Cardiac muscle cell (in vitro differentiated cells and primary cell): ENCODE results near the gene LCE2B. TPM values are rescaled to one million over a fixed set of nuclear protein-coding genes. Genes with fewer than 3 reads are reported as not detected.

Experiments
- DNase-seq, 2 donors: peaks; one replicate each; pipeline versions ENCODE4 v3.0.0 to v3.0.0-alpha.2; 2010 to 2017; ENCODE audit warnings: low read depth in 1 of 2, low spot score in 1 of 2
- H3K27ac ChIP-seq: fragments of 200-600 bp; sonication (generic); 2 replicates; pipeline ENCODE4 v1.5.1; 2016
- H3K27me3 ChIP-seq: fragments of 200-600 bp; sonication (generic); 2 replicates; pipeline ENCODE4 v1.6.0; 2016; ENCODE audit warnings: control low read depth
- H3K36me3 ChIP-seq: fragments of 200-600 bp; sonication (generic); 2 replicates; pipeline ENCODE4 v1.5.1; 2016; ENCODE audit warnings: control low read depth
- H3K4me1 ChIP-seq: fragments of 200-600 bp; sonication (generic); 2 replicates; pipeline ENCODE4 v1.8.1; 2017; ENCODE audit warnings: low read depth, mild to moderate bottlenecking, mixed run types
- H3K4me3 ChIP-seq: fragments of 200-600 bp; sonication (generic); 2 replicates; pipeline ENCODE4 v1.5.1; 2016; ENCODE audit warnings: mild to moderate bottlenecking
- H3K9me3 ChIP-seq: fragments of 200-600 bp; sonication (generic); 2 replicates; pipeline ENCODE4 v1.5.1; 2017; ENCODE audit warnings: low read depth, mild to moderate bottlenecking, control low read depth
- CTCF ChIP-seq: IDR thresholded peaks from 2 replicates; pipeline ENCODE4 v1.5.1; 2012; ENCODE audit warnings: low read depth, mild to moderate bottlenecking, low read length
- polyA plus RNA-seq: library from polyadenylated mRNA; unstranded; fragments of >200 nt; fragmentation: Nextera tagmentation; extraction: Ambion mirVana; gene quantifications from 2 replicates; pipeline ENCODE4 v1.2.1, GENCODE V29; 2016
- total RNA-seq: library from RNA; depleted of rRNA; stranded (reverse); fragments of >200 nt; gene quantifications from 2 replicates; pipeline ENCODE4 v1.2.3, GENCODE V29; 2016

The LCE2B gene
- total and polyA plus RNA-seq, 2 experiments from 2014 or later = not detected

- DNase-seq = no peak
- H3K9me3 ChIP-seq = no peaks in the 10 kb centered on the region
- H3K4me1 ChIP-seq = no peaks in the 10 kb centered on the region
- H3K27me3 ChIP-seq = no peaks in the 10 kb centered on the region
- H3K36me3 ChIP-seq = no peaks in the 10 kb centered on the region
- no peak overlapping the region for H3K4me3 ChIP-seq
- no peak overlapping the region for H3K27ac ChIP-seq
- no peak for TF ChIP-seq CTCF
Measured at GRCh38 chr1:152699746-152700145, 13.8 kb downstream of the LCE2B start.

GRCh38 chr1:152707860-152708259, 21.9 kb downstream of the LCE2B start, which contains the start of gene LCE4A:
Gene LCE4A (plus strand): TSS chr1:152708160. CDS start chr1:152709076, 916 bp downstream.
- Histone ChIP-seq H3K4me1 (no peaks in the 10 kb centered on the region), H3K27ac (no peak within 1 kb of the TSS), H3K36me3 (no peaks in the 10 kb centered on the region), H3K27me3 (no peaks in the 10 kb centered on the region), H3K4me3 (no peak within 1 kb of the TSS), H3K9me3 (no peaks in the 10 kb centered on the region)
- no peak for TF ChIP-seq CTCF
- no peak for DNase-seq

GRCh38 chr1:152718238-152718637, 32.3 kb downstream of the LCE2B start:
- H3K27me3 ChIP-seq = no peaks in the 10 kb centered on the region
- H3K9me3 ChIP-seq = no peaks in the 10 kb centered on the region
- no peak for DNase-seq
- H3K27ac ChIP-seq = no peak overlapping the region
- H3K4me1 ChIP-seq = no peaks in the 10 kb centered on the region
- no peaks in the 10 kb centered on the region for H3K36me3 ChIP-seq
- TF ChIP-seq CTCF = no peak
- no peak overlapping the region for H3K4me3 ChIP-seq

GRCh38 chr1:152725261-152725660, 39.3 kb downstream of the LCE2B start:
- H3K9me3 ChIP-seq = no peaks in the 10 kb centered on the region

GRCh38 chr1:152728986-152729385, 43.1 kb downstream of the LCE2B start:
- TF ChIP-seq CTCF = no peak
- H3K27ac ChIP-seq = no peak overlapping the region
- H3K36me3 ChIP-seq = no peaks in the 10 kb centered on the region
- no peaks in the 10 kb centered on the region for H3K4me1 ChIP-seq
- no peaks in the 10 kb centered on the region for H3K9me3 ChIP-seq
- H3K4me3 ChIP-seq = no peak overlapping the region
- DNase-seq = no peak
- no peaks in the 10 kb centered on the region for H3K27me3 ChIP-seq

More at GRCh38 chr1:152725261-152725660, 39.3 kb downstream of the LCE2B start:
- Histone ChIP-seq H3K4me1 (no peaks in the 10 kb centered on the region), H3K27ac (no peak overlapping the region), H3K27me3 (no peaks in the 10 kb centered on the region), H3K36me3 (no peaks in the 10 kb centered on the region), H3K4me3 (no peak overlapping the region)
- DNase-seq = no peak
- TF ChIP-seq CTCF = no peak

- no peak for DNase-seq
- no peaks in the 10 kb centered on the region for H3K9me3 ChIP-seq
- no peaks in the 10 kb centered on the region for H3K36me3 ChIP-seq
- no peak for TF ChIP-seq CTCF
- no peaks in the 10 kb centered on the region for H3K27me3 ChIP-seq
- no peak overlapping the region for H3K4me3 ChIP-seq
- H3K27ac ChIP-seq = no peak overlapping the region
- H3K4me1 ChIP-seq = no peaks in the 10 kb centered on the region
Measured at GRCh38 chr1:152735648-152736047, 49.7 kb downstream of the LCE2B start.
